ENCODE results near the gene FOXS1.

DNA sequence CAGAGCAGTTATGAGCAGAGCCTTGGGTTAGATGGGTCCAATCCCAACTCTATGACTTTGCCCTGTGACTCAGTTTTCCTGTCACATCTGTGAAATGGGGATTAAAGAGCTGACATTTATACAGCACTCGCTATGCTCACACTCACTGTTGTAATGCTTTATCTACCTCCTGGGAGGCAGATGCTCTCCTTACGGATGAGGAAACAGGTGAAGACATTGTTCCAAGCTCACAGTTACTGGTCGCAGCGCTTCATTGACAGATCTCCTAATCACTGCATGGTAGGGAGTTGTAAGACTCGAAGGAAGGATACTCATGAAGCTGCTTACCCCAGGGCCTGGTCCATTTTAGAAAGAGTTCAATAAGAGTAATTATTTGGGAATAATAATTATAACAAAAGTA, 29.2 kb downstream of the FOXS1 start:
- TF ChIP-seq, protein P1, sequence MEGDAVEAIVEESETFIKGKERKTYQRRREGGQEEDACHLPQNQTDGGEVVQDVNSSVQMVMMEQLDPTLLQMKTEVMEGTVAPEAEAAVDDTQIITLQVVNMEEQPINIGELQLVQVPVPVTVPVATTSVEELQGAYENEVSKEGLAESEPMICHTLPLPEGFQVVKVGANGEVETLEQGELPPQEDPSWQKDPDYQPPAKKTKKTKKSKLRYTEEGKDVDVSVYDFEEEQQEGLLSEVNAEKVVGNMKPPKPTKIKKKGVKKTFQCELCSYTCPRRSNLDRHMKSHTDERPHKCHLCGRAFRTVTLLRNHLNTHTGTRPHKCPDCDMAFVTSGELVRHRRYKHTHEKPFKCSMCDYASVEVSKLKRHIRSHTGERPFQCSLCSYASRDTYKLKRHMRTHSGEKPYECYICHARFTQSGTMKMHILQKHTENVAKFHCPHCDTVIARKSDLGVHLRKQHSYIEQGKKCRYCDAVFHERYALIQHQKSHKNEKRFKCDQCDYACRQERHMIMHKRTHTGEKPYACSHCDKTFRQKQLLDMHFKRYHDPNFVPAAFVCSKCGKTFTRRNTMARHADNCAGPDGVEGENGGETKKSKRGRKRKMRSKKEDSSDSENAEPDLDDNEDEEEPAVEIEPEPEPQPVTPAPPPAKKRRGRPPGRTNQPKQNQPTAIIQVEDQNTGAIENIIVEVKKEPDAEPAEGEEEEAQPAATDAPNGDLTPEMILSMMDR (IDR thresholded peaks at IDR 0.05; ENCODE audit: borderline replicate concordance, extremely low read depth, low read length, poor library complexity, severe bottlenecking): no peak
- TF ChIP-seq EZH2 (IDR thresholded peaks at IDR 0.05; ENCODE audit: borderline replicate concordance, low read depth, low read length, severe bottlenecking): no peak
